HG03139 (cell line): ENCODE results near the gene GAST.
"Not testable (repeated sequence)": the region's sequence is repeated elsewhere in the genome, so short reads cannot be mapped to it uniquely, and the experiment has no call there.

Experiments used
- ATAC-seq: cut with Tn5 transposase; IDR thresholded peaks from one replicate; pipeline ENCODE4 v1.9.1; 2021; ENCODE audit not compliant: unreplicated experiment

GAST gene, protein sequence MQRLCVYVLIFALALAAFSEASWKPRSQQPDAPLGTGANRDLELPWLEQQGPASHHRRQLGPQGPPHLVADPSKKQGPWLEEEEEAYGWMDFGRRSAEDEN

GRCh38 chr17:41711669-41712400 is at the start of gene GAST:
GAST (plus strand) TSS chr17:41712331; CDS start chr17:41715437, 3,106 bp downstream.
- ATAC-seq = no peak

GRCh38 chr17:41663451-41664171 is 48.5 kb upstream of the GAST start:
- ATAC-seq = no peak

DNA sequence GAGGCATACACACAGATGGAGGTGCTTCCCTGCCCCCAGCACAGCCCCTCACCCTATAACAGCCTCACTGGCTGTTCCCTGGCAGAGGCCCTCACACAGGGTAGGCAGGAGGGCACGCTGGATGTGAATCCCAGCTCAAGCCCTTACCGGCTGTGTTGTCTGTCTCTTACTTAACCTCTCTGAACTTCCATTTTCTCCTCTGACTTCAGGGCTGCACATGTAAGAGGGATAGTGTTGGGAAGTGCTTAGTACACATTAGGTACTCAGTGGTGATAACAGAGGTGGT is 48.0 kb upstream of the GAST start:
- no peak for ATAC-seq

DNA sequence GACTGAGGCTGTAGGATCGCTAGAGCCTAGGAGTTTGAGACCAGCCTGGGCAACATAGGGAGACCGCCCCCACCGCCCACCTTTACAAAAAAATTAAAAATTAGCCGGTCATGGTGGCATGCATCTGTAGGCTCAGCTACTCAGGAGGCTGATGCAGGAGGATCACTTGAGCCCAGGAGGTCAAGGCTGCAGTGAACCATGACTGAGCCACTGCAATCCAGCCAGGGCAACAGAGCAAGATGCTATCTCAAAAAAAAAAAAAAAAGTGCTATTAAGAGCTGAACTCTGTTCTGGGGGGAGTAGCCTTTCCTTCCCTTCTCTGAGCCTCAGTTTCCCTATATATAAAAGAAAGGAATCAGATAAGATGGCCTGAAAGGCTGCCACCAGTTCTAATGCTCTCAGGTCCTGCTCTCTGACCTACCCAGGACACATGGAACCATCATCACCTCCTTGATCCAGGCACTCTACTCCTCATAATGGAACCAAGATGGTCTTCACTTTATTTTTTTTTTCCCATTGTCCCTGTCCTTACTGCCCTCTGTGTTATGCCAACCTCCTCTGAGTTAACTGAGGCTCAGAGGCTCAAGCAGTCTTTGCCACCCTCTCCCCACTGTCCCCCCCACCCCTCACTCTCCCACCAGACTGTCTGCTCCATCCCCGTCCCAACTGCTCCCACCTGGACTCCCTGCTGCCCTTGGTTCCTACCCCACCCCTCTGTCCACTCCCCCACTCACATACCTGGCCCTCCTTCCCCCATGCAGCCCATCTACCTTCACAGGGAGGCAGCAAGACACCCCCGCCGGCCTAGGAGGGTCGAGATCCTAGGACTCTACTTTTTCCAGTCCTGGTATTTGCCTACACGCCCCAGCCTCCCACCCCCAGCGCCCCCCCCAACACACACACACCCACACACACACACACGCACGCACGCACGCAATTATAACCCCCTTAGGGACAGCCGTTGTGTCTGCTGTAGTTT is 47.3 kb upstream of the GAST start:
- ATAC-seq = no peak

- peak; percentile 53 for ATAC-seq
Measured at GRCh38 chr17:41665566-41666236, 46.4 kb upstream of the GAST start.

GRCh38 chr17:41666237-41666641 is 45.9 kb upstream of the GAST start:
- ATAC-seq = peak; percentile 41

- ATAC-seq = no peak
Measured at GRCh38 chr17:41666708-41667279, 45.3 kb upstream of the GAST start.

- ATAC-seq = no peak
Measured at GRCh38 chr17:41667280-41668041, 44.7 kb upstream of the GAST start.

GRCh38 chr17:41672153-41672552 is 40.0 kb upstream of the GAST start:
- no peak for ATAC-seq

GRCh38 chr17:41675157-41676057 is 36.7 kb upstream of the GAST start:
- ATAC-seq = not testable (repeated sequence)

DNA sequence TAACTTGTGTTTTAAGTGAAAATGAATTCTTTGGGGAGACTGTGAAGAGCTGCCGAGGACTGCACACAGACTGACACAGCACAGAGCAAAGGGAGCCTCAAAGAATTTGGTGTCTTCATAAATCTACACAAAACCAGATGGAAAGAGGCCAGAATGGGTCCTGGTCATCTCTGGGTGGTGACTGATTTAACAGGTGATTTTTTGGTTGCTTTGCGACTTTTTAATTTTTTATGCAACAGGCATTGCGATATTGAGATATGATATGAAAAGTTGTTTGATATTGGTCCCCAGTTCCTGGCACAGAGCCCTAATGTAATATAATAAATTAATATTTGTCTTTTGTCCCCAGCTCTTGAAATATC is 36.1 kb upstream of the GAST start:
- ATAC-seq = no peak

- no peak for ATAC-seq
Measured at GRCh38 chr17:41678411-41678906, 33.7 kb upstream of the GAST start.

DNA sequence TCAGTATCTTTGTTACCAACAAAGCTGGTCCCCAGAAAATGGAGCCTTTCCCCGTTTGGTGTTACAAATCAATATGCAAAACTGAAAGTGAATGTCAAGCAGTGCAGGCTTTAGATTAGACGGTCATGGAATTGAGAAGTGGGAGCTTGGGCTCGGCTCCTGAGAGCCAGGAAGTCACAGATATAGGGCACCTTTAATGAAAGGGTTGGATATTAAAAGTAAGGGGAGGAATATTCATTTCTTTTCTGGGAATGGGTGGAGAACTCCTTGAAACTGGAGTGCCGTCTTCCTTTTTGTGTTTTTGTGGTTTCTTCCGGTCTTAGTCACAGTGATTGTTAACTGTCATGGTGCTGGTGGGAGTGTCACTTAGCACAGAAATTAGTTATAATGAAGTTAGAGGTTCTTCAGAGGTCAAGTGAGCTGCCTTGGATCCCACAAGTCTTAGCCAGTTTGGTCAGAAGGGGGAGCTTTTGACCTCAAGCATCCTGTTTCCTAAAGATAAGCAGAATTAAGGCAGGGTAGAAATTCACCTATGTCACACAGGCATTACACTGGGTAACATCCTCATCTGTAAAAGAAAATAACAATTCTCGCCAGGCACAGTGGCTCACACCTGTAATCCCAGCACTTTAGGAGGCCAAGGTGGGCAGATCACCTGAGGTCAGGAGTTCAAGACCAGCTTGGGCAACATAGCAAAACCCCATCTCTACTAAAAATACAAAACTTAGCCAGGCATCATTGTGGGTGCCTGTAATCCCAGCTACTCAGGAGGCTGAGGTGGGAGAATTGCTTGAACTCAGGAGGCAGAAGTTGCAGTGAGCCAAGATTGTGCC is 33.0 kb upstream of the GAST start:
- ATAC-seq = no peak

- ATAC-seq = no peak
Measured at GRCh38 chr17:41679740-41680425, 32.2 kb upstream of the GAST start.

GRCh38 chr17:41680426-41681040 is 31.6 kb upstream of the GAST start:
- ATAC-seq = no peak

DNA sequence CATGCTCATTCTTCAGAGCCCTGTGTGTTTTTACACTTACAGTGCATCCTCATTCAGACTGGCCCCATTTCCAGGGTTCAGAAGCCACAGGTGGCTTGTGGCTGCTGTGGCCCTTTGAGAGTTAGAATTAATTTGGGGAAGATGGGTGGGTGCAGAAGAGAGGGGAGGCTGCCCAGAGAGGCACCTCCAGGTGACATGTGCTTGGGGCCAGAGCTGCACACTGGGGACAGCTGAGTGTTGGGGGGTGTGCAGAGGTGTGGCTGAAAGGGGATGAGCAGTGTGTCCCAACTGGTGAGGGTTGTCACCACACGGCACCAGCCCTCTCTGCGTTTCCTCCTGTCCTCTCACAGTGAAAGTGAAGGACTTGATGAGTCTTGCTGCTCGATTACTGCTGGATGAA is 30.4 kb upstream of the GAST start:
- ATAC-seq = no peak

GRCh38 chr17:41682631-41683030 is 29.5 kb upstream of the GAST start:
- no peak for ATAC-seq
